SU-DHL-6 (cell line): ENCODE results near the gene ATP6V0C.

Experiments used
- EZH2phosphoT487 ChIP-seq: fragments of 200-600 bp; sonication (generic), shearing (Covaris generic); conservative IDR thresholded peaks from 2 replicates; pipeline ENCODE4 v1.6.1; 2018; ENCODE audit warnings: mild to moderate bottlenecking, antibody characterized with exemption, low read length, moderate library complexity, mixed read lengths
- TF ChIP-seq, protein P1 (sequence below): fragments of 200-600 bp; sonication (generic); IDR thresholded peaks from one replicate; pipeline ENCODE4 v1.5.1; 2017; ENCODE audit warnings: antibody characterized with exemption, mild to moderate bottlenecking, low read length, moderate library complexity; ENCODE audit not compliant: insufficient read depth, poor library complexity, severe bottlenecking

DNA sequence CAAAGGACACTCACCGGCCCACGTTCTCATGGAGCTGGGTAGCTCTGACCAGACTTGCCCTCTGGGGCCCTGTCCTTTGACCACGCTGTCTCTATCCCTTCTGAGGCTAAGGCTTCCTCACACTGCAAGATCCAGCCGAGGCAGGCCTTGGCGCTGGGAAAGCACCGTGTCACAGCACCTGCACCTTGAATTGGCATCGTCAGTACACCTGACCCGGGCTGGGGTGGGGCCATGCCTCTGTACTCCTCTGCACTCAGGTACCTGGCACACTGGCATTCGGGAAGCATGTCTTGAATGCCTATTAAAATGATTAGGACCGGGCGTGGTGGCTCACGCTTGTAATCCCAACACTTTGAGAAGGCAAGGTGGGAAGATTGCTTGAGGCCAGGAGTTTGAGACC is 32.8 kb upstream of the ATP6V0C start:
- TF ChIP-seq EZH2phosphoT487 = no peak
- TF ChIP-seq, protein P1, sequence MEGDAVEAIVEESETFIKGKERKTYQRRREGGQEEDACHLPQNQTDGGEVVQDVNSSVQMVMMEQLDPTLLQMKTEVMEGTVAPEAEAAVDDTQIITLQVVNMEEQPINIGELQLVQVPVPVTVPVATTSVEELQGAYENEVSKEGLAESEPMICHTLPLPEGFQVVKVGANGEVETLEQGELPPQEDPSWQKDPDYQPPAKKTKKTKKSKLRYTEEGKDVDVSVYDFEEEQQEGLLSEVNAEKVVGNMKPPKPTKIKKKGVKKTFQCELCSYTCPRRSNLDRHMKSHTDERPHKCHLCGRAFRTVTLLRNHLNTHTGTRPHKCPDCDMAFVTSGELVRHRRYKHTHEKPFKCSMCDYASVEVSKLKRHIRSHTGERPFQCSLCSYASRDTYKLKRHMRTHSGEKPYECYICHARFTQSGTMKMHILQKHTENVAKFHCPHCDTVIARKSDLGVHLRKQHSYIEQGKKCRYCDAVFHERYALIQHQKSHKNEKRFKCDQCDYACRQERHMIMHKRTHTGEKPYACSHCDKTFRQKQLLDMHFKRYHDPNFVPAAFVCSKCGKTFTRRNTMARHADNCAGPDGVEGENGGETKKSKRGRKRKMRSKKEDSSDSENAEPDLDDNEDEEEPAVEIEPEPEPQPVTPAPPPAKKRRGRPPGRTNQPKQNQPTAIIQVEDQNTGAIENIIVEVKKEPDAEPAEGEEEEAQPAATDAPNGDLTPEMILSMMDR = no peak
